Amniotic stem cell (primary cell): ENCODE results near the gene MXRA5.
"Not testable (repeated sequence)": the region's sequence is repeated elsewhere in the genome, so short reads cannot be mapped to it uniquely, and the experiment has no call there.

Source experiments
- DNase-seq: peaks from one replicate; lab custom pipeline; 2025; lab: John Stamatoyannopoulos, UW

Gene MXRA5

GRCh38 chrX:3346501-3347259 lies at the start of gene MXRA5:
Gene MXRA5, minus strand, starts transcription at chrX:3346652. Its CDS starts 2,819 bp downstream, at chrX:3343833.
- DNase-seq: no peak

- no peak for DNase-seq
Measured at GRCh38 chrX:3393581-3394111, 47.2 kb upstream of the MXRA5 start.

- no peak for DNase-seq
Measured at GRCh38 chrX:3393178-3393577, 46.7 kb upstream of the MXRA5 start.

GRCh38 chrX:3388457-3388856 lies 42.0 kb upstream of the MXRA5 start:
- no peak for DNase-seq

- peak; percentile 2 for DNase-seq
Measured at GRCh38 chrX:3384327-3384726, 37.9 kb upstream of the MXRA5 start.

GRCh38 chrX:3380603-3381002 lies 34.2 kb upstream of the MXRA5 start:
- no peak for DNase-seq

GRCh38 chrX:3379111-3379510 lies 32.7 kb upstream of the MXRA5 start:
- no peak for DNase-seq

- no peak for DNase-seq
Measured at GRCh38 chrX:3378156-3378555, 31.7 kb upstream of the MXRA5 start.

- no peak for DNase-seq
Measured at GRCh38 chrX:3377560-3377959, 31.1 kb upstream of the MXRA5 start.

GRCh38 chrX:3375878-3376508 lies 29.5 kb upstream of the MXRA5 start:
- not testable (repeated sequence) for DNase-seq

GRCh38 chrX:3374108-3374800 lies 27.8 kb upstream of the MXRA5 start:
- DNase-seq: no peak

GRCh38 chrX:3371163-3371562 lies 24.7 kb upstream of the MXRA5 start:
- DNase-seq: no peak

- DNase-seq: no peak
Measured at GRCh38 chrX:3370656-3371055, 24.2 kb upstream of the MXRA5 start.

GRCh38 chrX:3362956-3363355 lies 16.5 kb upstream of the MXRA5 start:
- no peak for DNase-seq

- no peak for DNase-seq
Measured at GRCh38 chrX:3360881-3361280, 14.4 kb upstream of the MXRA5 start.

GRCh38 chrX:3352741-3353140 lies 6.3 kb upstream of the MXRA5 start:
- DNase-seq: not testable (repeated sequence)

- DNase-seq: no peak
Measured at GRCh38 chrX:3351276-3351675, 4.8 kb upstream of the MXRA5 start.

- DNase-seq: no peak
Measured at GRCh38 chrX:3348191-3348590, 1.7 kb upstream of the MXRA5 start.

GRCh38 chrX:3345281-3346191 lies 916 bp downstream of the MXRA5 start:
- no peak for DNase-seq

- not testable (repeated sequence) for DNase-seq
Measured at GRCh38 chrX:3343569-3343968, 2.9 kb downstream of the MXRA5 start.

GRCh38 chrX:3340016-3340415 lies 6.4 kb downstream of the MXRA5 start:
- DNase-seq: no peak

- DNase-seq: peak; percentile 10
Measured at GRCh38 chrX:3326681-3327080, 19.8 kb downstream of the MXRA5 start.
